IMR-90 (cell line): Measurements from ENCODE around the gene PEX7. TPM values are rescaled to one million over a fixed set of nuclear protein-coding genes. Genes with fewer than 3 reads are reported as not detected.

Experiments
- ATAC-seq: fragments of 200-7000 bp; cut with Tn5 transposase; 2 replicates; pipeline ENCODE4 v1.9.1; 2020; ENCODE audit warnings: low read depth, mild to moderate bottlenecking, moderate library complexity
- BruUV-seq: library from RNA; stranded (reverse); fragments of 400-500 nt; replicated peaks from 2 replicates; lab custom pipeline; 2021; lab: Mats Ljungman, UMichigan
- CTCF ChIA-PET: fragments of 300-600 bp; formaldehyde crosslinking; extraction: SDS; loops from one replicate; lab custom pipeline; 2021; ENCODE audit warnings: antibody characterized with exemption; lab: Yijun Ruan, JAX
- POLR2A ChIA-PET: fragments of 300-600 bp; sonication (Branson Sonifier 250); formaldehyde crosslinking; loops from one replicate; lab custom pipeline; 2022; ENCODE audit warnings: antibody characterized with exemption; ENCODE audit not compliant: unreplicated experiment; lab: Charles Lee
- DNase-seq: peaks from one replicate; pipeline ENCODE4 v3.0.0; 2013
- H2AFZ ChIP-seq: replicated peaks from 2 replicates; pipeline ENCODE3; 2013; ENCODE audit warnings: low read length, mild to moderate bottlenecking; ENCODE audit not compliant: poor library complexity
- H2AK5ac ChIP-seq: 2 replicates; pipeline ENCODE4 v1.6.1; 2013; ENCODE audit warnings: low read depth, low read length, inconsistent platforms
- H2AK9ac ChIP-seq: replicated peaks from 2 replicates; pipeline ENCODE3; 2013; ENCODE audit warnings: mild to moderate bottlenecking, low read depth, low read length, moderate library complexity; ENCODE audit not compliant: poor library complexity
- H2BK120ac ChIP-seq: 2 replicates; pipeline ENCODE4 v1.6.1; 2013; ENCODE audit warnings: low read depth, low read length, inconsistent platforms
- H2BK15ac ChIP-seq: 3 replicates; pipeline ENCODE4 v1.6.1; 2013; ENCODE audit warnings: low read depth, low read length, inconsistent platforms
- H2BK20ac ChIP-seq: 2 replicates; pipeline ENCODE4 v1.6.1; 2013; ENCODE audit warnings: low read depth, mild to moderate bottlenecking, inconsistent platforms, low read length, moderate library complexity
- H2BK5ac ChIP-seq: 2 replicates; pipeline ENCODE4 v1.6.1; 2013; ENCODE audit warnings: mild to moderate bottlenecking, low read depth, low read length, inconsistent platforms; ENCODE audit not compliant: poor library complexity, severe bottlenecking
- H3K14ac ChIP-seq: replicated peaks from 2 replicates; pipeline ENCODE4 v1.6.1; 2013; ENCODE audit warnings: low read depth, low read length, inconsistent platforms
- H3K18ac ChIP-seq: 2 replicates; pipeline ENCODE4 v1.6.1; 2013; ENCODE audit warnings: low read depth, low read length, control low read depth
- H3K23ac ChIP-seq: 2 replicates; pipeline ENCODE4 v1.6.1; 2013; ENCODE audit warnings: low read depth, low read length, inconsistent platforms
- H3K27ac ChIP-seq: 2 replicates; pipeline ENCODE4 v1.5.1; 2013; ENCODE audit warnings: mild to moderate bottlenecking, control low read depth, low read length; ENCODE audit not compliant: insufficient read depth
- H3K27me3 ChIP-seq: 2 replicates; pipeline ENCODE4 v1.6.1; 2013; ENCODE audit warnings: low read length; ENCODE audit not compliant: control insufficient read depth, insufficient read depth
- H3K36me3 ChIP-seq: 2 replicates; pipeline ENCODE4 v1.6.1; 2013; ENCODE audit warnings: low read length, mixed read lengths; ENCODE audit not compliant: control insufficient read depth, insufficient read depth
- H3K4ac ChIP-seq: 2 replicates; pipeline ENCODE4 v1.6.1; 2013; ENCODE audit warnings: low read depth, low read length, inconsistent platforms
- H3K4me1 ChIP-seq: 2 replicates; pipeline ENCODE4 v1.6.1; 2013; ENCODE audit warnings: low read length, mixed read lengths; ENCODE audit not compliant: control insufficient read depth, insufficient read depth
- H3K4me2 ChIP-seq: 2 replicates; pipeline ENCODE4 v1.6.1; 2013; ENCODE audit warnings: low read depth, mild to moderate bottlenecking, control low read depth, low read length, moderate library complexity
- H3K4me3 ChIP-seq: 2 replicates; pipeline ENCODE4 v1.5.1; 2013; ENCODE audit warnings: low read depth, mild to moderate bottlenecking, control low read depth, low read length, moderate library complexity; ENCODE audit not compliant: insufficient read depth
- H3K56ac ChIP-seq: 2 replicates; pipeline ENCODE4 v1.6.1; 2013; ENCODE audit warnings: low read length, inconsistent platforms; ENCODE audit not compliant: insufficient read depth; ENCODE audit errors: extremely low read depth
- H3K79me1 ChIP-seq, 2 experiments: 2 replicates each; pipeline ENCODE4 v1.6.1; 2013; ENCODE audit warnings: low read length in 2 of 2, inconsistent platforms in 1 of 2, low read depth in 1 of 2
- H3K9ac ChIP-seq: 2 replicates; pipeline ENCODE4 v1.6.1; 2013; ENCODE audit warnings: low read depth, low read length, control low read depth
- H3K9me1 ChIP-seq: 2 replicates; pipeline ENCODE4 v1.6.1; 2013; ENCODE audit warnings: low read length, inconsistent platforms; ENCODE audit not compliant: insufficient read depth
- H3K9me3 ChIP-seq: 2 replicates; pipeline ENCODE4 v1.6.1; 2013; ENCODE audit warnings: low read length; ENCODE audit not compliant: control insufficient read depth, insufficient read depth
- H4K20me1 ChIP-seq: 2 replicates; pipeline ENCODE4 v1.6.1; 2013; ENCODE audit warnings: low read length, inconsistent platforms; ENCODE audit not compliant: insufficient read depth
- H4K5ac ChIP-seq: 2 replicates; pipeline ENCODE4 v1.6.1; 2013; ENCODE audit warnings: mild to moderate bottlenecking, low read depth, low read length, control low read depth
- H4K8ac ChIP-seq, 2 experiments: 2 replicates each; pipeline ENCODE4 v1.6.1; 2013; ENCODE audit warnings: low read depth in 2 of 2, low read length in 2 of 2, control low read depth in 1 of 2, inconsistent platforms in 1 of 2
- H4K91ac ChIP-seq: 2 replicates; pipeline ENCODE4 v1.6.1; 2013; ENCODE audit warnings: low read depth, low read length, inconsistent platforms; ENCODE audit not compliant: insufficient read depth
- BHLHE40 ChIP-seq: fragments of 150-350 bp; IDR thresholded peaks from 2 replicates; pipeline ENCODE4 v1.6.1; 2016; ENCODE audit warnings: mild to moderate bottlenecking, low read depth, low read length
- CEBPB ChIP-seq: IDR thresholded peaks from 2 replicates; pipeline ENCODE4 v1.6.1; 2012; ENCODE audit warnings: low read depth, low read length, improper control_type of control experiment
- ELK1 ChIP-seq: fragments of 150-350 bp; IDR thresholded peaks from 2 replicates; pipeline ENCODE4 v1.6.1; 2016; ENCODE audit warnings: low read depth, mild to moderate bottlenecking, low read length, moderate library complexity, borderline replicate concordance
- NFE2L2 ChIP-seq: fragments of 150-350 bp; IDR thresholded peaks from 2 replicates; pipeline ENCODE4 v1.6.1; 2016; ENCODE audit warnings: low read depth, mild to moderate bottlenecking, low read length
- POLR2A ChIP-seq: IDR thresholded peaks from 2 replicates; pipeline ENCODE4 v1.6.1; 2012; ENCODE audit warnings: mild to moderate bottlenecking, low read depth, low read length
- RCOR1 ChIP-seq: IDR thresholded peaks from 2 replicates; pipeline ENCODE4 v1.6.1; 2012; ENCODE audit warnings: mild to moderate bottlenecking, low read length, improper control_type of control experiment; ENCODE audit not compliant: insufficient replicate concordance
- RFX5 ChIP-seq: IDR thresholded peaks from 2 replicates; pipeline ENCODE4 v1.8.0; 2012; ENCODE audit warnings: low read depth, mild to moderate bottlenecking, low read length, moderate library complexity
- SMC3 ChIP-seq: fragments of 150-350 bp; IDR thresholded peaks from 2 replicates; pipeline ENCODE4 v1.6.1; 2016; ENCODE audit warnings: low read depth, mild to moderate bottlenecking, antibody characterized with exemption, low read length, moderate library complexity
- WGBS, 2 experiments: methylation state at CpG; one replicate each; pipeline versions ENCODE4 v1.1.5 to v1.1.7; 2013; ENCODE audit warnings: missing lambda C conversion rate in 2 of 2; ENCODE audit not compliant: insufficient read length in 1 of 2; ENCODE audit errors: extremely low coverage in 2 of 2; 5-methylcytosine and 5-hydroxymethylcytosine counted together
- dilution Hi-C: fragments of 300-500 bp; cut with HindIII; formaldehyde crosslinking; loops from one replicate; pipeline ENCODE4 v1.14.3; 2018; ENCODE audit warnings: low sequenced_read_pairs; ENCODE audit not compliant: unreplicated experiment
- in situ Hi-C: fragments of 300-500 bp; cut with MboI; formaldehyde crosslinking; loops from 3 replicates; pipeline ENCODE4 v1.14.3; 2019; ENCODE audit warnings: low sequenced_read_pairs, inconsistent platforms, mixed read lengths
- intact Hi-C: fragments of 100-400 bp; cut with micrococcal nuclease; formaldehyde crosslinking; loops from 2 replicates; pipeline ENCODE4 v1.10.0; 2022
- polyA plus RNA-seq, 3 experiments: library from polyadenylated mRNA; depleted of rRNA; stranded (reverse); fragments of >200 nt; gene quantifications; 2 replicates each; pipeline ENCODE4 v1.2.3, GENCODE V29; 2012; ENCODE audit warnings: low replicate concordance in 1 of 3
- total RNA-seq: library from RNA; depleted of rRNA; stranded (reverse); fragments of >200 nt; gene quantifications from 2 replicates; pipeline ENCODE4 v1.2.3, GENCODE V29; 2012
- TF ChIP-seq, protein P1 (sequence below): conservative IDR thresholded peaks from 2 replicates; pipeline ENCODE4 v1.5.1; 2012; ENCODE audit warnings: mild to moderate bottlenecking, low read depth, low read length, improper control_type of control experiment
- TF ChIP-seq, protein P2 (sequence below): fragments of 150-350 bp; IDR thresholded peaks from 2 replicates; pipeline ENCODE4 v1.6.1; 2017; ENCODE audit warnings: mild to moderate bottlenecking, antibody characterized with exemption, low read length, low read depth

The PEX7 gene
- total and polyA plus RNA-seq, 2 of the 4 experiments (the other 2 are of a cell fraction), result 5.4 to 7.0 TPM

GRCh38 chr6:136955123-136955522 lies 132.7 kb downstream of the PEX7 start:
- BruUV-seq, result no TSS peak
- dilution Hi-C loops, result no loop called here
- Histone ChIP-seq H3K9ac (no peak overlapping the region), H2BK5ac (no peak overlapping the region), H4K5ac (no peak overlapping the region), H3K79me1 (no peaks in the 10 kb centered on the region), H3K4me1 (peaks cover 2% of the 10 kb centered on the region; the same call in 1 of the 2 replicates), H3K9me3 (no peaks in the 10 kb centered on the region), H3K56ac (no peak overlapping the region), H2AK5ac (no peak overlapping the region), H3K4me2 (no peak overlapping the region), H3K36me3 (no peaks in the 10 kb centered on the region), H3K9me1 (peaks cover 4% of the 10 kb centered on the region; the same call in 1 of the 2 replicates), H2BK15ac (no peak overlapping the region), H3K4me3 (no peak overlapping the region), H3K27me3 (peaks cover 5% of the 10 kb centered on the region), H4K91ac (no peak overlapping the region), H3K27ac (no peak overlapping the region), H3K23ac (no peak overlapping the region), H2AFZ (no peak overlapping the region), H2AK9ac (no peak overlapping the region), H3K18ac (no peak overlapping the region), H4K8ac (no peak overlapping the region), H2BK20ac (no peak overlapping the region), H3K4ac (no peak overlapping the region), H3K14ac (no peak overlapping the region), H4K20me1 (no peaks in the 10 kb centered on the region), H2BK120ac (no peak overlapping the region)
- ATAC-seq (no peak), DNase-seq (no peak)
- TF ChIP-seq RCOR1 (no peak), CEBPB (no peak), POLR2A (no peak), BHLHE40 (no peak), SMC3 (no peak), ELK1 (no peak), RFX5 (no peak), NFE2L2 (no peak)
- TF ChIP-seq, protein P1, sequence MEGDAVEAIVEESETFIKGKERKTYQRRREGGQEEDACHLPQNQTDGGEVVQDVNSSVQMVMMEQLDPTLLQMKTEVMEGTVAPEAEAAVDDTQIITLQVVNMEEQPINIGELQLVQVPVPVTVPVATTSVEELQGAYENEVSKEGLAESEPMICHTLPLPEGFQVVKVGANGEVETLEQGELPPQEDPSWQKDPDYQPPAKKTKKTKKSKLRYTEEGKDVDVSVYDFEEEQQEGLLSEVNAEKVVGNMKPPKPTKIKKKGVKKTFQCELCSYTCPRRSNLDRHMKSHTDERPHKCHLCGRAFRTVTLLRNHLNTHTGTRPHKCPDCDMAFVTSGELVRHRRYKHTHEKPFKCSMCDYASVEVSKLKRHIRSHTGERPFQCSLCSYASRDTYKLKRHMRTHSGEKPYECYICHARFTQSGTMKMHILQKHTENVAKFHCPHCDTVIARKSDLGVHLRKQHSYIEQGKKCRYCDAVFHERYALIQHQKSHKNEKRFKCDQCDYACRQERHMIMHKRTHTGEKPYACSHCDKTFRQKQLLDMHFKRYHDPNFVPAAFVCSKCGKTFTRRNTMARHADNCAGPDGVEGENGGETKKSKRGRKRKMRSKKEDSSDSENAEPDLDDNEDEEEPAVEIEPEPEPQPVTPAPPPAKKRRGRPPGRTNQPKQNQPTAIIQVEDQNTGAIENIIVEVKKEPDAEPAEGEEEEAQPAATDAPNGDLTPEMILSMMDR, result no peak
- TF ChIP-seq, protein P2, sequence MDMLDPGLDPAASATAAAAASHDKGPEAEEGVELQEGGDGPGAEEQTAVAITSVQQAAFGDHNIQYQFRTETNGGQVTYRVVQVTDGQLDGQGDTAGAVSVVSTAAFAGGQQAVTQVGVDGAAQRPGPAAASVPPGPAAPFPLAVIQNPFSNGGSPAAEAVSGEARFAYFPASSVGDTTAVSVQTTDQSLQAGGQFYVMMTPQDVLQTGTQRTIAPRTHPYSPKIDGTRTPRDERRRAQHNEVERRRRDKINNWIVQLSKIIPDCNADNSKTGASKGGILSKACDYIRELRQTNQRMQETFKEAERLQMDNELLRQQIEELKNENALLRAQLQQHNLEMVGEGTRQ, result no peak
- in situ Hi-C loops, result no loop called here
- intact Hi-C loops, result no loop called here
- CTCF ChIA-PET, result no interaction called here
- POLR2A ChIA-PET, result no interaction called here
- WGBS, 2 experiments, result 100% methylated on average over 2 of the region's 3 CpGs; no CpG with 5 or more reads in 1 of the 2 experiments
